SJCRH30 (cell line): ENCODE results near the gene PCNX3. TPM values are rescaled to one million over a fixed set of nuclear protein-coding genes. Genes with fewer than 3 reads are reported as not detected.
"Not testable (repeated sequence)": the region's sequence is repeated elsewhere in the genome, so short reads cannot be mapped to it uniquely, and the experiment has no call there.

Experiments
- DNase-seq, 2 experiments: peaks; one replicate each; pipeline ENCODE4 v3.0.0-alpha.2; 2015 to 2020
- H3K27ac ChIP-seq: fragments of 250-450 bp; sonication (Bioruptor Pico); 2 replicates; pipeline ENCODE4 v1.5.1; 2020; ENCODE audit warnings: mild to moderate bottlenecking, moderate library complexity
- H3K27me3 ChIP-seq: fragments of 250-450 bp; sonication (Bioruptor Pico); 2 replicates; pipeline ENCODE4 v1.5.1; 2020; ENCODE audit warnings: mild to moderate bottlenecking, moderate library complexity
- H3K36me3 ChIP-seq: fragments of 250-450 bp; sonication (Bioruptor Pico); 2 replicates; pipeline ENCODE4 v1.5.1; 2020; ENCODE audit warnings: mild to moderate bottlenecking, moderate library complexity
- H3K4me1 ChIP-seq: fragments of 250-450 bp; sonication (Bioruptor Pico); 2 replicates; pipeline ENCODE4 v1.5.1; 2020; ENCODE audit warnings: mild to moderate bottlenecking, moderate library complexity
- H3K4me3 ChIP-seq: fragments of 250-450 bp; sonication (Bioruptor Pico); 2 replicates; pipeline ENCODE4 v1.5.1; 2020; ENCODE audit warnings: mild to moderate bottlenecking, moderate library complexity
- H3K9me3 ChIP-seq: fragments of 250-450 bp; sonication (Bioruptor Pico); replicated peaks from 2 replicates; pipeline ENCODE4 v1.5.1; 2020; ENCODE audit warnings: mild to moderate bottlenecking, moderate library complexity
- total RNA-seq: library from RNA; depleted of rRNA; stranded (reverse); fragments of >200 nt; shearing (Covaris generic); gene quantifications from 2 replicates; pipeline ENCODE4 v1.2.3, GENCODE V29; 2014

PCNX3 gene
- total RNA-seq, 1 experiment from 2014 or later: 27.1 TPM

- H3K9me3 ChIP-seq: no peaks in the 10 kb centered on the region
- H3K4me3 ChIP-seq: peak overlapping the region; percentile 65
- no peaks in the 10 kb centered on the region for H3K27me3 ChIP-seq
- no peak for DNase-seq
- peak overlapping the region; percentile 81 for H3K27ac ChIP-seq
- peaks cover 22% of the 10 kb centered on the region for H3K36me3 ChIP-seq
- H3K4me1 ChIP-seq: no peaks in the 10 kb centered on the region; the same call in 1 of the 2 replicates
These were observed 38.0 kb downstream of the PCNX3 start for GRCh38 chr11:65653229-65654225.

DNA sequence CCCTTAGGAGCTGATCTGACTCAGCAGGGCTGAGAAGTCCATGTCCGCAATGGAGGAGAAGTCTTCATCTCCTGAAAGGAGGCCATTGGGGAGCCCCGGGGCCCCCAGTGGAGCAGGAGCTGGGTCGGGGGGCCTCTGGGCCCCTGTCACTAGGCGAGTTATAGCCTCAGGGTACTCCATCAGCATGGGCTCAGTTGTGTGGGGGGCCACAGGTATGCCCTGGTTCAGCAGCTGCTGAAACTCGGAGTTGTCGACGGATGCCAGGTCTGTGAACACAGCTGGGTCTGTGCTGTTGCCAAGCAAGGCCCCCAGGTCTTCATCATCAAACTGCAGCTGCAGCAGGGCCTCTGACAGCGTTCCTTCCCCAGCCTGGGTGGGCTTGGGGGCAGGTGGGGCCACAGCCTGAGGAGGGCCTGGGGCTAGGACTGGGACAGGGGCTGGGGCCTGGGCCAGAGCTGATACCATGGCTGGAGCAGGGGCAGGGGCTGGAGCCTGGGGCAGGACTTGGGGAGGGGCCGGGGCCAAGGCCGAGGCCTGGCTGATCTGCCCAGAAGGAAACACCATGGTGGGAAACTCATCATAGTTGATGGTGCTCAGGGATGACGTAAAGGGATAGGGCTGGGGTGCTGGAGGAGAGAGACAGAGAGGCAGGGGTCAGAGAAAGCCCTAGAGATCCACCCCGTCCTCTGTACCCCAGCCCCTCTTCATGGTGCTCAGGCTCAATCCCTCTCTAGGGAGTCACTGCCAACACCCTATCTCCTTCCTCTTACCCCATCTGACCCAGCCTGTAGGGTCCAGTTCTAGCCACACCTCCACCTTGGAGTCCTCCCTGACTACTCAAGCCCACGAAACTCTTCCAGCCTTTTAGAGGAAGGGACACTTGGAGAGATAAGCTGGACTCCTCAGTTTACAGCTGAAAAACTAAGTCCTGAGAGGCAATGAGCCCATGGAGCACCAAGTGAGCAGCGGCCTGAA is 39.1 kb downstream of the PCNX3 start:
- no peak overlapping the region for H3K27ac ChIP-seq
- no peaks in the 10 kb centered on the region for H3K9me3 ChIP-seq
- no peak for DNase-seq
- H3K36me3 ChIP-seq: peaks cover 33% of the 10 kb centered on the region
- H3K27me3 ChIP-seq: no peaks in the 10 kb centered on the region
- H3K4me3 ChIP-seq: no peak overlapping the region
- H3K4me1 ChIP-seq: no peaks in the 10 kb centered on the region; the same call in 1 of the 2 replicates

DNA sequence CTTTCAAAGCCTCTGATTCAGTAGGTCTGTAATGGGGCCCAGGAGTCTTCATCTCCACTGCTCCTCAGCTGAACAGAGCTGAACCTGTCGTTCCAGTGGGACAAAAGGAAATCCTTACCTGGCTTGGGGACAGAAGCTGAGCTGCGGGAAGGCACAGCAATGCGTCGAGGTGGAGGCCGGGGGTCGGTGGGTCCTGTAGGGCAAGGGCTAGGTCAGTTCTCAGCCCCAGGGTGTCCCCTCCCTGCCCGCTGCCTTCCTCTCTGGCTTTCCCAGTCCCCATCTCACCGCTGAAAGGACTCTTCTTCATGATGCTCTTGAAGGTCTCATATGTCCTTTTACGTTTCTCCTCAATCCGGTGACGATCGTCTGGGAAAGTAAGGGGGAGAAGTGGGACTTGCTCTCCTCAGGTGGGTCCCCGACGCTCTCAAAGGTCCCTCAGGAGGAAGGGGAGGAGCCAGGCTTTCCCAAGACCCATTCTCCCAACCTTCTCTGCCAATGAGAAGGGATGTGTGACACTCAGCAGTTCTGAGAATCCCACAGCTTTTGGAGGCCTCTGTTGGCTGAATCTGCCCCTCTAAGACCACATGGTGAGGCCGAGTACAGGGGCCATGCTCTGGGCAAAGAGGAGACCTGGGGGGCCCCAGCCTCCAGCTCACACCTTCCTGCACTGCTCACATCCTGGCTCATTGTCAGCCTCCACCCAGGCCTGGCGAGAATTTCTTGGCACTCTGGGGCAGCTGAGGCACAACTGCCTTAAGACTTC is 40.2 kb downstream of the PCNX3 start:
- DNase-seq: no peak
- H3K36me3 ChIP-seq: peaks cover 41% of the 10 kb centered on the region
- H3K4me1 ChIP-seq: no peaks in the 10 kb centered on the region; the same call in 1 of the 2 replicates
- no peaks in the 10 kb centered on the region for H3K9me3 ChIP-seq
- H3K27ac ChIP-seq: no peak overlapping the region
- no peaks in the 10 kb centered on the region for H3K27me3 ChIP-seq
- no peak overlapping the region for H3K4me3 ChIP-seq

DNA sequence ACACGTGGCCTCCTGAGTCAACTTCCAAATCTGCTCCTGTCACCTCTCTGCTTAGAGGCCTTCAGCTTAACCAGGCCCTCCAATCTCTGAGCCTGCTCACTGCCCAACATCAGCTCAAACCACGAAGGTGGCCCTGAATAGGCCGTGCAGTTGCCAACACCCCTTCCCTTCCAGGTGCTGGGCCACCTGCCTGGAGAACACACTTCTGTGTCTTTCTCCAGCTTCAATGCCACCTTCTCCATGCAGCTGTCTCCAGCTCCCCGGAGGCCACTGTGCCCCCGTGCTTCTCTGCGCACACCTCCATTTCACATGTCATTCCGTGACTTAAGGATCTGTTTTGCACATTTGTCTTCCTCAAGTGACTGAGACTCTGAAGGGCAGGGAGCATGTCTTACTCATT is 41.9 kb downstream of the PCNX3 start:
- no peak for DNase-seq
- Histone ChIP-seq H3K27me3 (no peaks in the 10 kb centered on the region), H3K36me3 (peaks cover 48% of the 10 kb centered on the region), H3K4me3 (no peak overlapping the region), H3K9me3 (no peaks in the 10 kb centered on the region), H3K4me1 (peaks cover 4% of the 10 kb centered on the region; the same call in 1 of the 2 replicates), H3K27ac (no peak overlapping the region)

DNA sequence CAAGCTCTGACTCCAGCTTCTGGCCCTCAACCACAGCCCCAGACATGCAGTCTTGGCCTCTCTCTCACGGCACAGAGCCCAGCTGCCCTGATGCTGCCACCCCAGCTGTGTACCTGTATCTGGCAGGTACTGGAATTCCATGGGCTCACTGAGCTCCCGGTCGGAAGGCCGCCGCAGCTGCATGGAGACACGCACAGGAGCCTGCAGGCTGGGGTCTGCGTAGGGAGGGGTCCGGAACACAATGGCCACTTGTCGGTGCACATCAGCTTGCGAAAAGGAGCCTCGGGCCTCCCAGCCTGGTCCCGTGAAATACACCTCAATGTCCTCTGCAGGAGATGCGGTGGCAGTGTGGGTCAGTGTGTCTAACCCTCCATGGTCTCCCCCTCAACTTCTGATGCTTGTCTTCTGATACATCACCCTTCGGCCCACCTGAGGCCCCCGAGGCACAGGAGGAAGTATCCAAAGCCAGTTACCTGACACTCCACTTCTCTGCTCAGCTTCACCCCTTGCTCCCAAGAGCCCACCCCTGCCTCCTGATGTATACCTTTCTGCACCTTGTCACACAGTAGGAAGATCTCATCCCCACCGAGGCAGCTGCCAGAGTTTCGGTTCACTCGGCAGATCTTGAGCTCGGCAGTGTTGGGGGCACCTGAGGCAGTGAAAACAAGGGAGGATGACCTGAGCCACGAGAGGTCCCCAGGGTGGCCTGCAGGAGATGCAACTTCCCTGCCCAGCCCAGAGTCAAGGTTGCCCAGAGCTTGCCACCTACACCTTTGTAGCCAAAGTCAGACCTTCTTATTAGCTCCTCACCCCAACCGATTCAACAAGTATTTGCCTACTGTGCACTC is 42.8 kb downstream of the PCNX3 start:
- Histone ChIP-seq H3K9me3 (no peaks in the 10 kb centered on the region), H3K27ac (no peak overlapping the region), H3K4me1 (peaks cover 4% of the 10 kb centered on the region; the same call in 1 of the 2 replicates), H3K4me3 (no peak overlapping the region), H3K27me3 (no peaks in the 10 kb centered on the region), H3K36me3 (peaks cover 48% of the 10 kb centered on the region)
- no peak for DNase-seq

DNA sequence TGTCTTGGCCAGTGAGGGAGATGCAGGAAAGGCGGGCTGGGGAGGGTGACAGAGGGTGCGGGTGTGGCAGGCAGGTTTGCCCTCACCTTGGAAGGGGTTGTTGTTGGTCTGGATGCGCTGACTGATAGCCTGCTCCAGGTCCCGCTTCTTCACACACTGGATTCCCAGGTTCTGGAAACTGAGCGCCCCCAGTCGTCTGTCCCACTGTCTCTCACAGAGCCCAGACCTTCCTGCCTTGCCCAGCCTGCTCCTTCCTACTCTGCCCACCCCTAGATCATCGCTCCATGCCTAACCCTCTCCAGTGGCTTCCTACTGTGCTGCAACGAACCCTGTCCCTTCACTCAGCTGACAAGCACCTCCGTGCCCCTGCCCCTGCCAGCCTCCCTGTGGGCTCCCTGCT is 44.5 kb downstream of the PCNX3 start:
- H3K27ac ChIP-seq: no peak overlapping the region
- H3K4me1 ChIP-seq: peaks cover 4% of the 10 kb centered on the region; the same call in 1 of the 2 replicates
- H3K27me3 ChIP-seq: no peaks in the 10 kb centered on the region
- H3K36me3 ChIP-seq: peaks cover 47% of the 10 kb centered on the region
- H3K4me3 ChIP-seq: no peak overlapping the region
- DNase-seq: no peak
- no peaks in the 10 kb centered on the region for H3K9me3 ChIP-seq

DNA sequence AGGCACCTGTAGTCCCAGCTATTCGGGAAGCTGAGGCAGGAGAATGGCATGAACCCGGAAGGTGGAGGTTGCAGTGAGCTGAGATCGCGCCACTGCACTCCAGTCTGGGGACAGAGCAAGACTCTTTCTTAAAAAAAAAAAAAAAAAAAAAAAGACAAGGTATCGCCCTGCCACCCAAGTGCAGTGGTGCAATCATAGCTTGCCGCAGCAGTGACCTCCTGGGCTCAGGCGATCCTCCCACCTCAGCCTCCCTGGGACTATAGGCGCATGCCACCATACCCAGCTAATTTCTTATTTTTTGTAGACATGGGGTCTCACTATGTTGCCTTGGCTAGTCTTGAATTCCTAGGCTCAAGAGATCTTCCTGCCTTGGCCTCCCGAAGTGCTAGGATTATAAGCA is 45.3 kb downstream of the PCNX3 start:
- not testable (repeated sequence) for H3K4me1 ChIP-seq, H3K4me3 ChIP-seq, DNase-seq, H3K27ac ChIP-seq, H3K9me3 ChIP-seq, H3K27me3 ChIP-seq
- H3K36me3 ChIP-seq: peaks cover 40% of the 10 kb centered on the region

GRCh38 chr11:65661599-65662246 is 46.1 kb downstream of the PCNX3 start:
- no peak for DNase-seq
- H3K36me3 ChIP-seq: peaks cover 33% of the 10 kb centered on the region
- no peaks in the 10 kb centered on the region for H3K27me3 ChIP-seq
- H3K4me3 ChIP-seq: peak overlapping the region; percentile 72
- peaks cover 4% of the 10 kb centered on the region; the same call in 1 of the 2 replicates for H3K4me1 ChIP-seq
- H3K9me3 ChIP-seq: no peaks in the 10 kb centered on the region
- H3K27ac ChIP-seq: no peak overlapping the region

- no peak for DNase-seq
- Histone ChIP-seq H3K27ac (no peak overlapping the region), H3K4me1 (peaks cover 4% of the 10 kb centered on the region; the same call in 1 of the 2 replicates), H3K9me3 (no peaks in the 10 kb centered on the region), H3K27me3 (no peaks in the 10 kb centered on the region), H3K36me3 (peaks cover 28% of the 10 kb centered on the region), H3K4me3 (peak overlapping the region; percentile 72)
These were observed 46.7 kb downstream of the PCNX3 start for GRCh38 chr11:65662247-65662798.

DNA sequence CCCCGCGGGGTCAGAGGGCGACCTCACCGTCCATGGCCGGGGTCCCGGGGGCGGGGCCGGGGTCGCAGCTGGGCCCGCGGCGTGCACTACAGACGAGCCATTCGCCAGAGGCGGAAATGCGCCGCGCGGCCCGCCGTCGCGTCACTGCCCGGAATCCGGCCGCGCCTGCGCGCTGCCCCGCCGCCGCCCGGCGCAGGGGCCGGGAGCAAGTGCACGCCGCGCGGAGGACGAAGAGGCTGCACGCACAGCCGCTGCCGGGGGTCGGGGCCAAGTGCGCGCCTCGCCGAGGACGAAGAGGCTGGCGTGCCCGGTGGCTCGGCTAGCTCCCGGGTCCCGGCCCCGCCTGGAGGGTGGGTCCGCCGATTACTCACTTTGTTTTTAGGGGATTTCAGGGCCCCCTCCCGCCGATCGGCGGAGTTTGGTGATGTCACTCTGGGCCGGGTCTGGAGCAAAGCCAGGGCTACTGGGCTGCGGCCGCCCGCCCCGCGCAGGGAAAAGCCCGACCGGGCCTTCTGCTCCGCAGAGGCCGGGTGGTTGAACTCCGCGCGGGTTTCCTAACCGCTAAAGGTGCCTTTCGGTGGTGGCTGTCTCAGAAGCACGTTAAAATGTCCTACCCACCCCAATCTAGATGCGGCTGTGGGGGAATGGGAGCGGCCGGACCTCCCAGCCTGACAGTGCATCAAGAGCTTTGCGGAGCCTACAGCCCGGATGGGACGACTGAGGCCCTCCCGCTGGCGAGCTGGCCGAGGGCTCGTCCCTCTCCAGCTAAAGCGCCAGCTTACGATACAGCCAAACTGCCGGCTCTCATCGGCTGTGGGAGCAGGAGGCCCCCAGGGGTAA is 47.4 kb downstream of the PCNX3 start, which contains the start of gene RELA:
TSS of gene RELA (minus strand) at position 118 of the 840 bp plus-strand sequence. CDS start at position 34, 84 bp downstream.
- DNase-seq: peak; percentile 90
- no peaks in the 10 kb centered on the region for H3K9me3 ChIP-seq

GRCh38 chr11:65663639-65664200 is 48.1 kb downstream of the PCNX3 start:
- Histone ChIP-seq H3K4me3 (peak overlapping the region; percentile 72), H3K27me3 (no peaks in the 10 kb centered on the region), H3K9me3 (no peaks in the 10 kb centered on the region), H3K36me3 (peaks cover 24% of the 10 kb centered on the region), H3K4me1 (peaks cover 4% of the 10 kb centered on the region; the same call in 1 of the 2 replicates), H3K27ac (peak overlapping the region; percentile 62)
- no peak for DNase-seq

More for the DNA sequence above, 47.4 kb downstream of the PCNX3 start, which contains the start of gene RELA:
- peak within 1 kb of the TSS; percentile 62 for H3K27ac ChIP-seq
- H3K27me3 ChIP-seq: no peaks in the 10 kb centered on the region
- H3K4me3 ChIP-seq: peak within 1 kb of the TSS; percentile 72
- H3K36me3 ChIP-seq: peaks cover 28% of the 10 kb centered on the region
- H3K4me1 ChIP-seq: peaks cover 4% of the 10 kb centered on the region; the same call in 1 of the 2 replicates
